Activated B cell treated with CpG ODN at 0.5 μM for 24 hours (primary cell): ENCODE results near the gene SYNJ1. TPM values are rescaled to one million over a fixed set of nuclear protein-coding genes. Genes with fewer than 3 reads are reported as not detected.
A peak's percentile ranks its signal among the peaks of the same experiment; 100 is the strongest.
"Not testable (repeated sequence)": the region's sequence is repeated elsewhere in the genome, so short reads cannot be mapped to it uniquely, and the experiment has no call there.

Source experiments
- ATAC-seq: fragments of 200-7000 bp; cut with Tn5 transposase; one replicate; pipeline ENCODE4 v1.10.0; 2021; ENCODE audit warnings: low read depth, mild to moderate bottlenecking, moderate library complexity
- CTCF ChIA-PET: fragments of 350-600 bp; sonication (Branson Sonifier 250); formaldehyde crosslinking; loops from one replicate; lab custom pipeline; 2021; ENCODE audit warnings: antibody characterized with exemption; lab: Charles Lee
- POLR2A ChIA-PET: fragments of 350-600 bp; sonication (Branson Sonifier 250); formaldehyde crosslinking; loops from one replicate; lab custom pipeline; 2021; ENCODE audit warnings: antibody characterized with exemption; lab: Charles Lee
- DNase-seq: peaks from one replicate; pipeline ENCODE4 v3.0.0; 2022
- H3K27ac Mint-ChIP-seq: one replicate; pipeline ENCODE4 v1.8.0; 2020; ENCODE audit warnings: mixed read lengths
- H3K27me3 Mint-ChIP-seq: one replicate; pipeline ENCODE4 v1.8.0; 2021; ENCODE audit warnings: mixed read lengths
- H3K36me3 Mint-ChIP-seq: one replicate; pipeline ENCODE4 v1.8.0; 2021; ENCODE audit warnings: low read depth, mixed read lengths
- H3K4me1 Mint-ChIP-seq: one replicate; pipeline ENCODE4 v1.8.0; 2021; ENCODE audit warnings: mixed read lengths
- H3K4me3 Mint-ChIP-seq: one replicate; pipeline ENCODE4 v1.8.0; 2020; ENCODE audit warnings: mild to moderate bottlenecking, mixed read lengths
- H3K9me3 Mint-ChIP-seq: one replicate; pipeline ENCODE4 v1.8.0; 2020; ENCODE audit warnings: mixed read lengths
- intact Hi-C: fragments of 100-400 bp; cut with micrococcal nuclease; formaldehyde crosslinking; loops from one replicate; pipeline ENCODE4 v1.15.1; 2024
- total RNA-seq: library from RNA; stranded (reverse); gene quantifications from 2 replicates; pipeline ENCODE4 v1.2.3, GENCODE V29; 2022
- TF ChIP-seq, protein P1 (sequence below): fragments of 200-600 bp; IDR thresholded peaks from one replicate; pipeline ENCODE4 v1.8.0; 2022; ENCODE audit warnings: antibody characterized with exemption, mild to moderate bottlenecking

SYNJ1 gene
- total RNA-seq, 1 donor from 2014 or later: 5.2 TPM

DNA sequence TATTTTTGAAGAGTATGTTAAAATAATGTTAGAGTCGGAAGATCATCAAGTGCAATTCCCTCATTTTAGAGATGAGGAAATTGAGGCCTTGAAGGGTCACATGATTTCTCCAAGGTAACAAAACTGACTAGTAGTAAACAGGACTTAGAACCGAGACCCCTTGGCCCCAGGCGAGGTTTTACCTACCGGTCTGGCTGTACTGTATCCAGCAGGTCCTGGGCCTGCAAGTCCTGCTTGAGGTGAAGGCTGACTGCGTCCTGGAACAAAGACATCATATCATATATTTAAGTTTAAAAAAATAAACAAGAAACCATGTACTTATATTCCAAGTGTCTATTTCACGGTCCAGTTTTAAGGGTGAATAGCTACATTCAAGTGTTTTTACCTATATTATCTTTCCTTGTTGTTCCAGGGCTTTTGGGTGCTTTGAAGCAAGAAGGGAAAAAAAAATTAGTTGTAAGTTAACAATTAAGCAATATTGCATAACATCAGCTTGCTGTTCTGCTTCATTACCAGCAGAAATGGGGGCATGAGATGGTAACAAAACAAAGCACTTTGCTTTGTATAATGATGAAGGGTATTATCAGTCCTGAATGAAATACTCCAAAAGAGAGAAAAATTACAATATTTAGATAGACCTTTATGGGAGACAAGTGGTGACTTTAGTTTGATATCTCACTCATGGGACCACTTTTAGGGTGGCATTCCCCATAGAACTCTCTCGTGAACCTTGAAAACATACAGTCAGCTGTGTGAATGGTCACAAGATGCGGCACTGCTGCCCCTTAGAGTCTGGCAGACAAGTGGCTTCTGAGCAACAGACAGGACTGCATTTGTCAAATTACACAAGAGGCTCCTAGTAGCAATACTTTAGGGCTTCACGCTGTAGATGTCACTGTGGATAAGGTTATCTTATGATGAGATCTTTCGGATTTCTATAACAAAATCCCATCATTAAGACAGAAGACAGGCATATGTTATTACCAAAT is 85.8 kb downstream of the SYNJ1 start:
- TF ChIP-seq, protein P1, sequence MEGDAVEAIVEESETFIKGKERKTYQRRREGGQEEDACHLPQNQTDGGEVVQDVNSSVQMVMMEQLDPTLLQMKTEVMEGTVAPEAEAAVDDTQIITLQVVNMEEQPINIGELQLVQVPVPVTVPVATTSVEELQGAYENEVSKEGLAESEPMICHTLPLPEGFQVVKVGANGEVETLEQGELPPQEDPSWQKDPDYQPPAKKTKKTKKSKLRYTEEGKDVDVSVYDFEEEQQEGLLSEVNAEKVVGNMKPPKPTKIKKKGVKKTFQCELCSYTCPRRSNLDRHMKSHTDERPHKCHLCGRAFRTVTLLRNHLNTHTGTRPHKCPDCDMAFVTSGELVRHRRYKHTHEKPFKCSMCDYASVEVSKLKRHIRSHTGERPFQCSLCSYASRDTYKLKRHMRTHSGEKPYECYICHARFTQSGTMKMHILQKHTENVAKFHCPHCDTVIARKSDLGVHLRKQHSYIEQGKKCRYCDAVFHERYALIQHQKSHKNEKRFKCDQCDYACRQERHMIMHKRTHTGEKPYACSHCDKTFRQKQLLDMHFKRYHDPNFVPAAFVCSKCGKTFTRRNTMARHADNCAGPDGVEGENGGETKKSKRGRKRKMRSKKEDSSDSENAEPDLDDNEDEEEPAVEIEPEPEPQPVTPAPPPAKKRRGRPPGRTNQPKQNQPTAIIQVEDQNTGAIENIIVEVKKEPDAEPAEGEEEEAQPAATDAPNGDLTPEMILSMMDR: no peak
- peaks cover 42% of the 10 kb centered on the region for H3K36me3 Mint-ChIP-seq
- POLR2A ChIA-PET: no interaction called here

GRCh38 chr21:32626621-32627196 is 101.1 kb downstream of the SYNJ1 start:
- ATAC-seq (no peak), DNase-seq (no peak)
- ChIA-PET CTCF (no interaction called here), POLR2A (no interaction called here)
- Mint-ChIP-seq H3K4me1 (no peaks in the 10 kb centered on the region), H3K27ac (no peak overlapping the region), H3K36me3 (peaks cover 12% of the 10 kb centered on the region), H3K9me3 (no peaks in the 10 kb centered on the region), H3K4me3 (no peak overlapping the region), H3K27me3 (peaks cover 13% of the 10 kb centered on the region)
- intact Hi-C loops: no loop called here
- TF ChIP-seq, protein P1: no peak

More for the DNA sequence above, 85.8 kb downstream of the SYNJ1 start:
- H3K4me3 Mint-ChIP-seq: no peak overlapping the region
- H3K27me3 Mint-ChIP-seq: no peaks in the 10 kb centered on the region
- DNase-seq: no peak
- ATAC-seq: no peak
- no peaks in the 10 kb centered on the region for H3K9me3 Mint-ChIP-seq
- intact Hi-C loops: no loop called here
- CTCF ChIA-PET: no interaction called here
- H3K4me1 Mint-ChIP-seq: no peaks in the 10 kb centered on the region
- H3K27ac Mint-ChIP-seq: no peak overlapping the region

DNA sequence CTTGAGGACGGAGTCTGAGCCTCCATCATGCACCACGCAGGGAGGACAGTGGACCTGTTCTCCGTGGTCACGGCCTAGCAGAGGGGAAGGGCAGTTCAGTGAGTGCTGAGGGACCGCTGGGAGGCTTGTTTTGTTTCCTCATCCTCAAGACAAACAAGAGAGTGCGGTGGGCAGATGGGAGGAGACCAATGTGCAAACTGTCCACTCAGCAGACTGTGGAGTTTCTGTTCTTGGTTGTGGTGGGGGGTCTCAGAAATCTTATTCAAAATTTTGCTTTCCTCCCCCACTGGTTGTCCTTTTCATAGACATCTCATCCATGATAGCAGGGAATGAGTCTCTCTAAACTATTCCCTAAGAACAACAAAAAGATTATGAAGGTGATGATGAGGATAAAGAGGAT is 109.6 kb downstream of the SYNJ1 start:
- CTCF ChIA-PET, POLR2A ChIA-PET, ATAC-seq, DNase-seq, H3K4me3 Mint-ChIP-seq, H3K27ac Mint-ChIP-seq, H3K9me3 Mint-ChIP-seq, intact Hi-C loops, H3K36me3 Mint-ChIP-seq, H3K4me1 Mint-ChIP-seq: not testable (repeated sequence)
- peaks cover 23% of the 10 kb centered on the region for H3K27me3 Mint-ChIP-seq

GRCh38 chr21:32613436-32614043 is 114.3 kb downstream of the SYNJ1 start:
- ChIA-PET POLR2A (interaction anchor here (1.1 to 2.3 kb wide), 3 partner anchors 114 to 866 kb away, joined by 5 to 7 read pairs (median 6); partner anchors contain the start of genes SYNJ1, TMEM50B and URB1), CTCF (interaction anchor here (0.9 kb wide), 1 partner anchor 158 kb away, joined by 3 read pairs; the partner anchor contains the start of gene PAXBP1)
- Mint-ChIP-seq H3K4me3 (peak overlapping the region; percentile 97), H3K4me1 (peaks cover 12% of the 10 kb centered on the region), H3K9me3 (no peaks in the 10 kb centered on the region), H3K27me3 (peaks cover 2% of the 10 kb centered on the region), H3K36me3 (peaks cover 21% of the 10 kb centered on the region), H3K27ac (peak overlapping the region; percentile 96)
- ATAC-seq: no peak
- TF ChIP-seq, protein P1: no peak
- intact Hi-C loops: loop anchor here (2.0 to 5.0 kb wide), 4 partner anchors 655 to 881 kb away; partner anchors contain the start of gene SCAF4
- DNase-seq: no peak

DNA sequence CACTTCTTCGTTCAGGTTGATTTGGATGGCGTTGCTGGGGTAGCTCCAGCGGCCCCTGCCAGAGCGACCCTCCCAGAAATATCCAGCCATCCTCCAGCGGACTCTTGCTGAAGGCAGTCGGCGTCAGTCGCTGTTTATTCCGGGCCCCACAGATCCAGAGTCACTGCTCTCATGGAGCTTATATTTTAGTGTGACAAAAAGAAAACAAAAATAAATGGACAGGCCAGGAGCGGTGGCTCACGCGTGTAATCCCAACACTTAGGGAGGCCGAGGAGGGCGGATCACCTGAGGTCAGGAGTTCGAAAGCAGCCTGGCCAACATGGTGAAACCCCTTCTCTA is 114.8 kb downstream of the SYNJ1 start:
- Mint-ChIP-seq H3K27me3 (no peaks in the 10 kb centered on the region), H3K27ac (peak overlapping the region; percentile 96), H3K36me3 (peaks cover 23% of the 10 kb centered on the region), H3K4me3 (peak overlapping the region; percentile 97), H3K4me1 (peaks cover 12% of the 10 kb centered on the region), H3K9me3 (no peaks in the 10 kb centered on the region)
- ATAC-seq (no peak), DNase-seq (no peak)
- POLR2A ChIA-PET: interaction anchor here (1.1 to 2.3 kb wide), 6 partner anchors 114 to 882 kb away, joined by 3 to 14 read pairs (median 6); partner anchors contain the start of genes PAXBP1, SYNJ1, TMEM50B and URB1
- TF ChIP-seq, protein P1: no peak
- intact Hi-C loops: loop anchor here (1.0 to 5.0 kb wide), 11 partner anchors 115 to 1029 kb away; partner anchors contain the start of genes GART, ITSN1, MIS18A and PAXBP1
- CTCF ChIA-PET: interaction anchor here (0.5 to 2.0 kb wide), 3 partner anchors 13 to 1327 kb away, joined by 3 to 10 read pairs (median 3); partner anchors contain the start of gene PAXBP1
